SK-N-SH treated with all-trans-retinoic acid at 6 μM for 48 hours (cell line): Measurements from ENCODE around the gene DAND5.

Experiments used
- ATAC-seq: fragments of 200-7000 bp; cut with Tn5 transposase; 3 replicates; pipeline ENCODE4 v1.9.1; 2020; ENCODE audit warnings: mild to moderate bottlenecking, moderate library complexity
- ARNTL ChIP-seq: fragments of 450-650 bp; formaldehyde crosslinking; IDR thresholded peaks from 2 replicates; pipeline ENCODE4 v1.5.0; 2020; ENCODE audit warnings: low read depth, mild to moderate bottlenecking, moderate library complexity, borderline replicate concordance
- BACH2 ChIP-seq: fragments of 250-450 bp; sonication (Bioruptor Pico); IDR thresholded peaks from 2 replicates; pipeline ENCODE4 v1.9.0; 2021; ENCODE audit warnings: mild to moderate bottlenecking, borderline replicate concordance
- ESRRG ChIP-seq: fragments of 250-450 bp; sonication (Bioruptor Pico); IDR thresholded peaks from 2 replicates; pipeline ENCODE4 v1.6.1; 2021; ENCODE audit warnings: mild to moderate bottlenecking
- GLIS3 ChIP-seq: fragments of 250-450 bp; sonication (Bioruptor Pico); IDR thresholded peaks from 2 replicates; pipeline ENCODE4 v1.5.0; 2020; ENCODE audit warnings: mild to moderate bottlenecking, moderate library complexity
- ISL1 ChIP-seq: fragments of 250-450 bp; sonication (Bioruptor Pico); IDR thresholded peaks from 2 replicates; pipeline ENCODE4 v2.1.2; 2022; ENCODE audit warnings: mild to moderate bottlenecking, moderate library complexity
- OSR1 ChIP-seq: fragments of 250-450 bp; sonication (Bioruptor Pico); IDR thresholded peaks from 2 replicates; pipeline ENCODE4 v1.8.0; 2022; ENCODE audit warnings: moderate library complexity, mild to moderate bottlenecking, inconsistent platforms
- PPARA ChIP-seq: fragments of 250-450 bp; sonication (Bioruptor Pico); IDR thresholded peaks from 2 replicates; pipeline ENCODE4 v1.5.0; 2020; ENCODE audit warnings: mild to moderate bottlenecking, borderline replicate concordance
- RARB ChIP-seq: fragments of 250-450 bp; sonication (Bioruptor Pico); IDR thresholded peaks from 2 replicates; pipeline ENCODE4 v1.8.0; 2021; ENCODE audit warnings: mild to moderate bottlenecking, moderate library complexity
- SNAI2 ChIP-seq: fragments of 250-450 bp; sonication (Bioruptor Pico); IDR thresholded peaks from 2 replicates; pipeline ENCODE4 v1.5.0; 2020; ENCODE audit warnings: mild to moderate bottlenecking, moderate library complexity
- TCF4 ChIP-seq: fragments of 250-450 bp; sonication (Bioruptor Pico); IDR thresholded peaks from 2 replicates; pipeline ENCODE4 v1.8.0; 2021; ENCODE audit warnings: mild to moderate bottlenecking, moderate library complexity, borderline replicate concordance
- TOX ChIP-seq: fragments of 250-450 bp; sonication (Bioruptor Pico); IDR thresholded peaks from 2 replicates; pipeline ENCODE4 v1.8.0; 2021; ENCODE audit warnings: mild to moderate bottlenecking, moderate library complexity, borderline replicate concordance
- ZC3H10 ChIP-seq: fragments of 250-450 bp; sonication (Bioruptor Pico); IDR thresholded peaks from 2 replicates; pipeline ENCODE4 v1.5.1; 2021; ENCODE audit warnings: mild to moderate bottlenecking, moderate library complexity
- ZFP3 ChIP-seq: fragments of 250-450 bp; sonication (Bioruptor Pico); IDR thresholded peaks from 2 replicates; pipeline ENCODE4 v1.5.0; 2020; ENCODE audit warnings: mild to moderate bottlenecking, moderate library complexity
- ZFP30 ChIP-seq: fragments of 450-650 bp; formaldehyde crosslinking; IDR thresholded peaks from 2 replicates; pipeline ENCODE4 v1.5.0; 2022; ENCODE audit warnings: mild to moderate bottlenecking, moderate library complexity
- ZNF565 ChIP-seq: fragments of 450-650 bp; formaldehyde crosslinking; conservative IDR thresholded peaks from 2 replicates; pipeline ENCODE4 v1.5.0; 2020; ENCODE audit warnings: low read depth, mild to moderate bottlenecking, moderate library complexity
- ZNF70 ChIP-seq: fragments of 450-650 bp; formaldehyde crosslinking; IDR thresholded peaks from 2 replicates; pipeline ENCODE4 v1.5.0; 2020; ENCODE audit warnings: mild to moderate bottlenecking, moderate library complexity
- ZNF8 ChIP-seq: fragments of 450-650 bp; formaldehyde crosslinking; IDR thresholded peaks from 2 replicates; pipeline ENCODE4 v1.5.0; 2020; ENCODE audit warnings: mild to moderate bottlenecking, moderate library complexity
- TF ChIP-seq, protein P1 (sequence below): fragments of 250-450 bp; sonication (Bioruptor Pico); IDR thresholded peaks from 2 replicates; pipeline ENCODE4 v1.8.0; 2020; ENCODE audit warnings: mild to moderate bottlenecking, moderate library complexity, borderline replicate concordance
- TF ChIP-seq, protein P2 (sequence below): fragments of 250-450 bp; sonication (Bioruptor Pico); IDR thresholded peaks from 2 replicates; pipeline ENCODE4 v1.8.0; 2021; ENCODE audit warnings: low read depth, mild to moderate bottlenecking, moderate library complexity, borderline replicate concordance
- TF ChIP-seq, protein P3 (sequence below): fragments of 250-450 bp; sonication (Bioruptor Pico); IDR thresholded peaks from 2 replicates; pipeline ENCODE4 v1.5.1; 2021; ENCODE audit warnings: mild to moderate bottlenecking, moderate library complexity
- TF ChIP-seq, protein P4 (sequence below): fragments of 250-450 bp; sonication (Bioruptor Pico); IDR thresholded peaks from 2 replicates; pipeline ENCODE4 v1.5.1; 2020; ENCODE audit warnings: low read depth, mild to moderate bottlenecking, moderate library complexity

DAND5 gene

DNA sequence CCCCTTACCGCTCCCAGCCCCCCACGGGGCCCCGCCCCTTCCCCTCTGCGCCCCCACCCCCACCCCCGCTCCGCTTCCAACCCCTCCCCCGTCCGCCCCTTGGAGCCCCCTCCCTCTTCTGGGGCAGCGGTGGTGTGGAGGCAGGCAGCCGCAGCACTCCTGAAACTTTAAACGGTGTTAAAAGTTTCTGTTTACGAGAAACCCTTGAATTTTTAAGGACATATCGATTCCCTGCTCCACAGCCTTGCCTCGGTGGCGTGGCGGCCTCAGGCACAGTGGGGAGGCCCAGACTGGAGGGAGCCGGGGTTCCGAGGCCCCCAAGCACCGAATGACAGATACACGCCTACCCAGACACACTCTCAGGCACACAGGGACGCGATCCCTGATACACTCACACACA, 21.1 kb downstream of the DAND5 start:
- ATAC-seq, result no peak
- TF ChIP-seq ARNTL (CRISPR knock-in tag) (no peak), ZNF70 (CRISPR knock-in tag) (no peak), ZFP30 (CRISPR knock-in tag) (no peak), ZNF565 (CRISPR knock-in tag) (no peak), PPARA (CRISPR knock-in tag) (no peak), ESRRG (CRISPR knock-in tag) (no peak), GLIS3 (CRISPR knock-in tag) (no peak), ZNF8 (no peak), ZFP3 (CRISPR knock-in tag) (no peak), TOX (CRISPR knock-in tag) (no peak), SNAI2 (CRISPR knock-in tag) (no peak), BACH2 (CRISPR knock-in tag) (no peak), RARB (CRISPR knock-in tag) (no peak)
- TF ChIP-seq, protein P1, sequence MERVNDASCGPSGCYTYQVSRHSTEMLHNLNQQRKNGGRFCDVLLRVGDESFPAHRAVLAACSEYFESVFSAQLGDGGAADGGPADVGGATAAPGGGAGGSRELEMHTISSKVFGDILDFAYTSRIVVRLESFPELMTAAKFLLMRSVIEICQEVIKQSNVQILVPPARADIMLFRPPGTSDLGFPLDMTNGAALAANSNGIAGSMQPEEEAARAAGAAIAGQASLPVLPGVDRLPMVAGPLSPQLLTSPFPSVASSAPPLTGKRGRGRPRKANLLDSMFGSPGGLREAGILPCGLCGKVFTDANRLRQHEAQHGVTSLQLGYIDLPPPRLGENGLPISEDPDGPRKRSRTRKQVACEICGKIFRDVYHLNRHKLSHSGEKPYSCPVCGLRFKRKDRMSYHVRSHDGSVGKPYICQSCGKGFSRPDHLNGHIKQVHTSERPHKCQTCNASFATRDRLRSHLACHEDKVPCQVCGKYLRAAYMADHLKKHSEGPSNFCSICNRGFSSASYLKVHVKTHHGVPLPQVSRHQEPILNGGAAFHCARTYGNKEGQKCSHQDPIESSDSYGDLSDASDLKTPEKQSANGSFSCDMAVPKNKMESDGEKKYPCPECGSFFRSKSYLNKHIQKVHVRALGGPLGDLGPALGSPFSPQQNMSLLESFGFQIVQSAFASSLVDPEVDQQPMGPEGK (CRISPR knock-in tag), result no peak

DNA sequence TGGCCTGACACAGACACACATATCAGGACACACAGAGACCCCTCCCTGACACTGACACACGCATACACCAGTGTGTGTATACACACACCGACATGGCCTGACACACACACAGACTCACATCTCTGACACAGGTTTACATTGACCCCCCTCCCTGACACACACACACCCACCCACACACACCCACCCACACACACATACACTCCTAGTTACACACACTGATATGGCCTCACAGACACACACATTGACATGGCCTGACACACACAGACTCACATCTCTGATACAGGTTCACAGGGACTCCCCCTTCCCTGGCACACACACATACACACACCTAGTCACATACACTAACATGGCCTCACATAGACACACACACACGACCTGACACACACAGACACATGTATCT, 21.5 kb downstream of the DAND5 start:
- TF ChIP-seq, protein P2, sequence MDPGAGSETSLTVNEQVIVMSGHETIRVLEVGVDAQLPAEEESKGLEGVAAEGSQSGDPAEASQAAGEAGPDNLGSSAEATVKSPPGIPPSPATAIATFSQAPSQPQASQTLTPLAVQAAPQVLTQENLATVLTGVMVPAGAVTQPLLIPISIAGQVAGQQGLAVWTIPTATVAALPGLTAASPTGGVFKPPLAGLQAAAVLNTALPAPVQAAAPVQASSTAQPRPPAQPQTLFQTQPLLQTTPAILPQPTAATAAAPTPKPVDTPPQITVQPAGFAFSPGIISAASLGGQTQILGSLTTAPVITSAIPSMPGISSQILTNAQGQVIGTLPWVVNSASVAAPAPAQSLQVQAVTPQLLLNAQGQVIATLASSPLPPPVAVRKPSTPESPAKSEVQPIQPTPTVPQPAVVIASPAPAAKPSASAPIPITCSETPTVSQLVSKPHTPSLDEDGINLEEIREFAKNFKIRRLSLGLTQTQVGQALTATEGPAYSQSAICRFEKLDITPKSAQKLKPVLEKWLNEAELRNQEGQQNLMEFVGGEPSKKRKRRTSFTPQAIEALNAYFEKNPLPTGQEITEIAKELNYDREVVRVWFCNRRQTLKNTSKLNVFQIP, result no peak
- TF ChIP-seq ISL1 (CRISPR knock-in tag) (no peak), SNAI2 (CRISPR knock-in tag) (no peak), ZNF565 (CRISPR knock-in tag) (no peak), TCF4 (CRISPR knock-in tag) (no peak), ZC3H10 (no peak), PPARA (CRISPR knock-in tag) (no peak), ARNTL (CRISPR knock-in tag) (no peak), TOX (CRISPR knock-in tag) (no peak), ZFP3 (CRISPR knock-in tag) (no peak), OSR1 (CRISPR knock-in tag) (no peak), ZNF70 (CRISPR knock-in tag) (no peak), RARB (CRISPR knock-in tag) (no peak)
- TF ChIP-seq, protein P3, sequence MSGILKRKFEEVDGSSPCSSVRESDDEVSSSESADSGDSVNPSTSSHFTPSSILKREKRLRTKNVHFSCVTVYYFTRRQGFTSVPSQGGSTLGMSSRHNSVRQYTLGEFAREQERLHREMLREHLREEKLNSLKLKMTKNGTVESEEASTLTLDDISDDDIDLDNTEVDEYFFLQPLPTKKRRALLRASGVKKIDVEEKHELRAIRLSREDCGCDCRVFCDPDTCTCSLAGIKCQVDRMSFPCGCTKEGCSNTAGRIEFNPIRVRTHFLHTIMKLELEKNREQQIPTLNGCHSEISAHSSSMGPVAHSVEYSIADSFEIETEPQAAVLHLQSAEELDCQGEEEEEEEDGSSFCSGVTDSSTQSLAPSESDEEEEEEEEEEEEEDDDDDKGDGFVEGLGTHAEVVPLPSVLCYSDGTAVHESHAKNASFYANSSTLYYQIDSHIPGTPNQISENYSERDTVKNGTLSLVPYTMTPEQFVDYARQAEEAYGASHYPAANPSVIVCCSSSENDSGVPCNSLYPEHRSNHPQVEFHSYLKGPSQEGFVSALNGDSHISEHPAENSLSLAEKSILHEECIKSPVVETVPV (CRISPR knock-in tag), result no peak
- TF ChIP-seq, protein P1 (CRISPR knock-in tag), result no peak
- TF ChIP-seq, protein P4, sequence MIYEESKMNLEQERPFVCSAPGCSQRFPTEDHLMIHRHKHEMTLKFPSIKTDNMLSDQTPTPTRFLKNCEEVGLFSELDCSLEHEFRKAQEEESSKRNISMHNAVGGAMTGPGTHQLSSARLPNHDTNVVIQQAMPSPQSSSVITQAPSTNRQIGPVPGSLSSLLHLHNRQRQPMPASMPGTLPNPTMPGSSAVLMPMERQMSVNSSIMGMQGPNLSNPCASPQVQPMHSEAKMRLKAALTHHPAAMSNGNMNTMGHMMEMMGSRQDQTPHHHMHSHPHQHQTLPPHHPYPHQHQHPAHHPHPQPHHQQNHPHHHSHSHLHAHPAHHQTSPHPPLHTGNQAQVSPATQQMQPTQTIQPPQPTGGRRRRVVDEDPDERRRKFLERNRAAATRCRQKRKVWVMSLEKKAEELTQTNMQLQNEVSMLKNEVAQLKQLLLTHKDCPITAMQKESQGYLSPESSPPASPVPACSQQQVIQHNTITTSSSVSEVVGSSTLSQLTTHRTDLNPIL (CRISPR knock-in tag), result no peak
- no peak for ATAC-seq

DNA sequence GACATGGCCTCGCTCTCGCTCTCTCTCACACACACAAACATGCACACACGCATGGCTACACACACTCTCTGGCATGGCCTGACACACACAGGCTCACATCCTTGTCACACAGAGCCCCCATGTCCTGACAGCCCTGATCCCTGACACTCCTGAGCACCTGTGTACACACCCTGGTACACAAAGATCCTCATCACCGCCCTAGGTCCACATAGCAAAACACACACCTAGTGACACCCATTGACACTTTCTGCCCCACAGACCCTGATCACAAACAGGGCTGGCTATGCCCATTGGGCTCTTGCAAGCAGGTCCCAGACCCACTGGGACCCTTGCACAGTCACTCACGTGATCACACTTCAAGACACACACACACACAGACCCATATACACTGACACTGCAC, 21.9 kb downstream of the DAND5 start:
- ATAC-seq, result no peak
- TF ChIP-seq PPARA (CRISPR knock-in tag), result no peak
- TF ChIP-seq ESRRG (CRISPR knock-in tag), result no peak
- no peak for TF ChIP-seq ZNF70 (CRISPR knock-in tag)
- no peak for TF ChIP-seq ZNF565 (CRISPR knock-in tag)
